ENCODE measurements around the gene OR5H1.

OR5H1 gene

DNA sequence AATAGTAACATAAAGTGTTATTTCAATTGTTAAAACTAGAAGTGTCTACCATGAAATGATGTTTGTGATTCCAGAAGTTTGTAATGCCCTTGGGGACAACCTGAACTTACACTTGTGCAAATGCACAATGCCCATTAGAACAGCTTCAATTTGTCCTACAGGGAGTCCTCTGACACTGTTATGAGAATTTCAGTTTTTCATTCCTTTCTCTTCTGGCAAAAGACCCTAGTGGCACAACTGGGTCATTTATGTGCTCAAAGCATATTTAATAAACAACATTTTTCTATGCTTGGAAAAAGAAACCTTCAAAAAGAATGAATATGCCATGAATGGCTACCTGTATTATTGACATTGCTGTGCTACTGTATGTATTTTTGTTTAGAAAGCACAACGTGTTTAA is at the start of gene OR5H1:
Gene OR5H1 (plus strand): TSS at position 301 of the 400 bp plus-strand sequence. CDS start 1,977 bp downstream, outside the sequence.
- Histone ChIP-seq H3K27ac (ENCODE audit: low read length) (no peak within 1 kb of the TSS), H3K36me3 (ENCODE audit: control insufficient read depth, insufficient read depth, low read length) (no peaks in the 10 kb centered on the region), H3K4me1 (ENCODE audit: control insufficient read depth, insufficient read depth, low read length) (no peaks in the 10 kb centered on the region), H3K27me3 (ENCODE audit: control insufficient read depth, insufficient read depth, low read length) (no peaks in the 10 kb centered on the region), H3K4me3 (ENCODE audit: low read length) (no peak within 1 kb of the TSS), H3K9me3 (ENCODE audit: control insufficient read depth, insufficient read depth, low read length) (no peaks in the 10 kb centered on the region)
- DNase-seq (ENCODE audit: low read depth, low spot score) = no peak
- no CpG with 5 or more reads among the region's 1 CpG for WGBS (ENCODE audit: insufficient coverage, insufficient read length)

GRCh38 chr3:98086873-98087272 is 43.6 kb upstream of the OR5H1 start, which contains the start of gene OR5AC2:
TSS of gene OR5AC2 (plus strand) at chr3:98087173. CDS start at chr3:98087173, 0 bp downstream.
- WGBS (ENCODE audit: insufficient coverage, insufficient read length) = no CpG with 5 or more reads among the region's 4 CpGs
- Histone ChIP-seq H3K36me3 (ENCODE audit: control insufficient read depth, insufficient read depth, low read length) (no peaks in the 10 kb centered on the region), H3K27ac (ENCODE audit: low read length) (no peak within 1 kb of the TSS), H3K27me3 (ENCODE audit: control insufficient read depth, insufficient read depth, low read length) (no peaks in the 10 kb centered on the region), H3K9me3 (ENCODE audit: control insufficient read depth, insufficient read depth, low read length) (no peaks in the 10 kb centered on the region), H3K4me1 (ENCODE audit: control insufficient read depth, insufficient read depth, low read length) (no peaks in the 10 kb centered on the region), H3K4me3 (ENCODE audit: low read length) (no peak within 1 kb of the TSS)
- DNase-seq (ENCODE audit: low read depth, low spot score) = no peak

DNA sequence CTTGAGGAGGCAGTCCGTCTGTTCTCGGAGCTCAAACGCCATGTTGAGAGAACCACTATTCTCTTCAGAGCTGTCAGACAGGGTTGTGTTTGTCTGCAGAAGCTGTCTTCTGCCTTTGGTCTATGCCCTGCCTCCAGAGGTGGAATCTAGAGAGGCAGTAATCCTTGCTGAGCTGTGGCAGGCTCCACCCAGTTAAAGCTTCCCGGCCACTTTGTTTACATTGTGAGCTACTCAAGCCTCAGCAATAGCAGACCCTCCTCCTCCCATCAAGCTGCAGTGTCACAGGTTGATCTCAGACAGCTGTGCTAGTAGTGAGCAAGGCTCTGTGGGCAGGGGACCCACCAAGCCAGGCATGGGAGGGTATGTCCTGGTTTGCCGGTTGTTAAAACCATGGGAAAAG is 34.6 kb upstream of the OR5H1 start:
- Histone ChIP-seq H3K27ac (ENCODE audit: low read length) (no peak overlapping the region), H3K4me3 (ENCODE audit: low read length) (no peak overlapping the region), H3K27me3 (ENCODE audit: control insufficient read depth, insufficient read depth, low read length) (no peaks in the 10 kb centered on the region), H3K9me3 (ENCODE audit: control insufficient read depth, insufficient read depth, low read length) (no peaks in the 10 kb centered on the region), H3K4me1 (ENCODE audit: control insufficient read depth, insufficient read depth, low read length) (no peaks in the 10 kb centered on the region), H3K36me3 (ENCODE audit: control insufficient read depth, insufficient read depth, low read length) (no peaks in the 10 kb centered on the region)
- WGBS (ENCODE audit: insufficient coverage, insufficient read length) = no CpG with 5 or more reads among the region's 5 CpGs
- DNase-seq (ENCODE audit: low read depth, low spot score) = no peak

- H3K36me3 ChIP-seq (ENCODE audit: control insufficient read depth, insufficient read depth, low read length) = no peaks in the 10 kb centered on the region
- no peak for DNase-seq (ENCODE audit: low read depth, low spot score)
Observed at GRCh38 chr3:98099848-98100247, 30.7 kb upstream of the OR5H1 start.

DNA sequence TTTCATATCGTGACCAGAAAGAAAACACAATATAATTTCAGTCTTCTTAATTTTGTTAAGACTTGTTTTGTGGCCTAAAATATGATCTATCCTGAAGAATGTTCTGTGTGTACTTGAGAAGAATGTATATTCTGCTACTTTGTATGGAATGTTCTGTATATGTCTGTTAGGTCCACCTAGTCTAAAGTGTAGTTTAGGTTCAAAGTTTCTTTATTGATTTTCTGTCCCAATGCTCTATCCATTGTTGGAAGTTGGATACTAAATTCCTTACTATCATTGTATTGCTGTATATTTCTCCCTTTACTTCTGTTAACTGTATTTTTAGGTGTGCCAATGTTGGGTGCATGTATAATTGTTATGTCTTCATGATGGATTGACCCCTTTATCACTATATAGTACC is 22.4 kb upstream of the OR5H1 start:
- no peak for DNase-seq (ENCODE audit: low read depth, low spot score)
- Histone ChIP-seq H3K4me1 (ENCODE audit: control insufficient read depth, insufficient read depth, low read length) (no peaks in the 10 kb centered on the region), H3K4me3 (ENCODE audit: low read length) (no peak overlapping the region), H3K36me3 (ENCODE audit: control insufficient read depth, insufficient read depth, low read length) (no peaks in the 10 kb centered on the region), H3K9me3 (ENCODE audit: control insufficient read depth, insufficient read depth, low read length) (no peaks in the 10 kb centered on the region), H3K27ac (ENCODE audit: low read length) (no peak overlapping the region), H3K27me3 (ENCODE audit: control insufficient read depth, insufficient read depth, low read length) (no peaks in the 10 kb centered on the region)
- no CpG with 5 or more reads among the region's 1 CpG for WGBS (ENCODE audit: insufficient coverage, insufficient read length)

More at GRCh38 chr3:98099848-98100247, 30.7 kb upstream of the OR5H1 start:
- Histone ChIP-seq H3K9me3 (ENCODE audit: control insufficient read depth, insufficient read depth, low read length) (no peaks in the 10 kb centered on the region), H3K4me3 (ENCODE audit: low read length) (no peak overlapping the region), H3K27me3 (ENCODE audit: control insufficient read depth, insufficient read depth, low read length) (no peaks in the 10 kb centered on the region), H3K27ac (ENCODE audit: low read length) (no peak overlapping the region), H3K4me1 (ENCODE audit: control insufficient read depth, insufficient read depth, low read length) (no peaks in the 10 kb centered on the region)
- no CpG with 5 or more reads among the region's 4 CpGs for WGBS (ENCODE audit: insufficient coverage, insufficient read length)

DNA sequence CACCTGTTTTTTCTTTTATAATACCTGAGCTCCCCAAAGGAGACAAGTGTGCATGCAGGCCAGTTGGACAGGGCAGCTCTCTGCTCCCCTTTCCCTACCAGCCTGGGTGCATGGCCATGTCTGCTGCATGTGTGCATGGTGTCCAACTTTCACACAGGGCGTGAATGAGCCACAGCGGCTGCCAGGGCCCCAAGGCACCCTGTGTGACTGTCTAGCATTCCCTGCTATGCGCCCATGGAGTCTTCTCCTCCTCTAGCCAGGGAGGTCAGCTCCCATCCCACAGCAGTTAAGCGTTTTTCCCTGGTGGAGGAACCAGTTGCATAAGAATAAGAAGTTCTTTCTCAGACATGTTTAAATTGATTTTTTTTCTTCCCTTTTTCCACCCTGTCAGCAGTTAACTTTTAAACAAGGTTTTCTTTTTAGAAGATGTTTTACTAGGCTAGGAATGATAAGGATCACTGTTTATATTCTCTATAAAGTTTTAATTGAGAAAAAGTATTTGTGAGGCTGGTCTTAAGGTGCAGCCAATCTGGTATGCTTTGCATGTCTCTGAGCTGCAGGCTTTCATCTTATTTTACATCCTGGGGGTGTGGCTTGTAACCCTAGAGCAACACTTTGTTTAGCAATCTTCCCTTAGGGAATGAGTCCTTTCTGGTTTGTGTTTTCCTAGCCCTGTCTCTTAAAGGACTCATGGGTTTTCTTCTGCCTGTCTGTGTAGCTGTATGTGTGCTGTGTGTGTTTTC is 20.5 kb upstream of the OR5H1 start:
- no peaks in the 10 kb centered on the region for H3K9me3 ChIP-seq (ENCODE audit: control insufficient read depth, insufficient read depth, low read length)
- no CpG with 5 or more reads among the region's 4 CpGs for WGBS (ENCODE audit: insufficient coverage, insufficient read length)
- H3K27ac ChIP-seq (ENCODE audit: low read length) = no peak overlapping the region
- H3K4me3 ChIP-seq (ENCODE audit: low read length) = no peak overlapping the region
- no peaks in the 10 kb centered on the region for H3K36me3 ChIP-seq (ENCODE audit: control insufficient read depth, insufficient read depth, low read length)
- no peaks in the 10 kb centered on the region for H3K4me1 ChIP-seq (ENCODE audit: control insufficient read depth, insufficient read depth, low read length)
- no peaks in the 10 kb centered on the region for H3K27me3 ChIP-seq (ENCODE audit: control insufficient read depth, insufficient read depth, low read length)
- no peak for DNase-seq (ENCODE audit: low read depth, low spot score)

GRCh38 chr3:98110550-98110908 is 20.0 kb upstream of the OR5H1 start:
- DNase-seq (ENCODE audit: low read depth, low spot score) = no peak
- Histone ChIP-seq H3K4me3 (ENCODE audit: low read length) (no peak overlapping the region), H3K36me3 (ENCODE audit: control insufficient read depth, insufficient read depth, low read length) (no peaks in the 10 kb centered on the region), H3K9me3 (ENCODE audit: control insufficient read depth, insufficient read depth, low read length) (no peaks in the 10 kb centered on the region), H3K4me1 (ENCODE audit: control insufficient read depth, insufficient read depth, low read length) (no peaks in the 10 kb centered on the region), H3K27ac (ENCODE audit: low read length) (no peak overlapping the region), H3K27me3 (ENCODE audit: control insufficient read depth, insufficient read depth, low read length) (no peaks in the 10 kb centered on the region)

GRCh38 chr3:98114264-98114663 is 16.3 kb upstream of the OR5H1 start:
- no peak for DNase-seq (ENCODE audit: low read depth, low spot score)
- Histone ChIP-seq H3K27me3 (ENCODE audit: control insufficient read depth, insufficient read depth, low read length) (no peaks in the 10 kb centered on the region), H3K4me1 (ENCODE audit: control insufficient read depth, insufficient read depth, low read length) (no peaks in the 10 kb centered on the region; the same call in 1 of the 2 replicates), H3K9me3 (ENCODE audit: control insufficient read depth, insufficient read depth, low read length) (no peaks in the 10 kb centered on the region), H3K27ac (ENCODE audit: low read length) (no peak overlapping the region), H3K4me3 (ENCODE audit: low read length) (no peak overlapping the region), H3K36me3 (ENCODE audit: control insufficient read depth, insufficient read depth, low read length) (no peaks in the 10 kb centered on the region)
- WGBS (ENCODE audit: insufficient coverage, insufficient read length) = no CpG with 5 or more reads among the region's 3 CpGs

DNA sequence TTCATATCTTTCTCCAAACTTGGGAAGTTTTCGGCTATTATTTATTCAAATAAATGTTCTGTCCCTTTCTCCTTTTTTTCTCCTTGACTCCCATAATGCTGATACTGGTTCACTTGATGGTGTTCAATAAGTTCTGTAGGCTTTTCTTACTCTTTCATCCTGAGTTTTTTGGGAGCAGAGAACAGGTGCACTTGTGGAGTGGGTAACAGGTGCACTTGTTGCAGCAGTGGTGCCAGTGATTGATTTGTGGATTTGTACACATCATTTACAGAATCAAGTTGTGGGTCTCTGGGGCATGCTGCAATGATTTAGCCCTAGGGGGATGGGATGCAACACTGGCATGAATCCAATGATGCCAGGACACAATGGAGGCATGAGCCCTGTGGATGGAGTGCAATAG is 14.8 kb upstream of the OR5H1 start:
- WGBS (ENCODE audit: insufficient coverage, insufficient read length) = no CpG with 5 or more reads among the region's 1 CpG
- Histone ChIP-seq H3K27me3 (ENCODE audit: control insufficient read depth, insufficient read depth, low read length) (no peaks in the 10 kb centered on the region), H3K9me3 (ENCODE audit: control insufficient read depth, insufficient read depth, low read length) (no peaks in the 10 kb centered on the region), H3K4me1 (ENCODE audit: control insufficient read depth, insufficient read depth, low read length) (no peaks in the 10 kb centered on the region; the same call in 1 of the 2 replicates), H3K27ac (ENCODE audit: low read length) (no peak overlapping the region), H3K36me3 (ENCODE audit: control insufficient read depth, insufficient read depth, low read length) (no peaks in the 10 kb centered on the region), H3K4me3 (ENCODE audit: low read length) (no peak overlapping the region)
- no peak for DNase-seq (ENCODE audit: low read depth, low spot score)

DNA sequence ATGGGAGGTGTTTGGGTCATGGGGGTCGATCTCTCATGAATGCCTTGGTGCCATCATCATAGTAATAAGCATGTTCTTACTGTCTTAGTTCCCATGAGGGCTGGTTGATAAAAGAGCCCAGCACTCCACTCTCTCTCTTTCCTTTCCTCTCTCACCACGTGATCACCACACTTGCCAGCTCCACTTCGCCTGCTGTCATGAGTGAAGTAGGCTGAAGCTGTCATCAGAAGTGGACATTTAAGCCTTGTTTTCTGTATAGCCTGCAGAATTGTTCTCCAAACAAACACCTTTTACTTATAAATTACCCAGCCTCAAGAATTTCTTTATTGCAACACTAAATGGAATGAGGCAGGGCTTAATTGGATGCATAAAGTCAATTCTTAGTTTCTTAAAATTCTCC is 6.1 kb downstream of the OR5H1 start:
- no peak for DNase-seq (ENCODE audit: low read depth, low spot score)
- Histone ChIP-seq H3K36me3 (ENCODE audit: control insufficient read depth, insufficient read depth, low read length) (no peaks in the 10 kb centered on the region), H3K4me3 (ENCODE audit: low read length) (no peak overlapping the region), H3K27ac (ENCODE audit: low read length) (no peak overlapping the region), H3K27me3 (ENCODE audit: control insufficient read depth, insufficient read depth, low read length) (no peaks in the 10 kb centered on the region), H3K9me3 (ENCODE audit: control insufficient read depth, insufficient read depth, low read length) (no peaks in the 10 kb centered on the region), H3K4me1 (ENCODE audit: control insufficient read depth, insufficient read depth, low read length) (no peaks in the 10 kb centered on the region)
- no CpG with 5 or more reads among the region's 3 CpGs for WGBS (ENCODE audit: insufficient coverage, insufficient read length)
